Caco-2 (cell line): ENCODE measurements around the gene KLHL30. TPM values are rescaled to one million over a fixed set of nuclear protein-coding genes. Genes with fewer than 3 reads are reported as not detected.

Source experiments
- BruUV-seq: library from RNA; stranded (reverse); fragments of 400-500 nt; replicated peaks from 2 replicates; lab custom pipeline; 2021; lab: Mats Ljungman, UMichigan
- CTCF ChIA-PET: fragments of 300-600 bp; sonication (Branson Sonifier 250); formaldehyde crosslinking; loops from one replicate; lab custom pipeline; 2022; ENCODE audit warnings: antibody characterized with exemption; lab: Charles Lee
- POLR2A ChIA-PET: fragments of 300-600 bp; sonication (Branson Sonifier 250); formaldehyde crosslinking; loops from one replicate; lab custom pipeline; 2022; ENCODE audit warnings: antibody characterized with exemption; lab: Charles Lee
- DNase-seq, 2 experiments: peaks; one replicate each; pipeline versions ENCODE4 v3.0.0 to v3.0.0-alpha.2; 2020 to 2022
- H3K27me3 ChIP-seq: replicated peaks from 2 replicates; pipeline ENCODE4 v1.6.0; 2011; ENCODE audit warnings: low read length; ENCODE audit not compliant: control insufficient read depth, insufficient read depth
- H3K36me3 ChIP-seq: 2 replicates; pipeline ENCODE4 v1.5.1; 2011; ENCODE audit warnings: low read length; ENCODE audit not compliant: control insufficient read depth, insufficient read depth
- H3K4me1 ChIP-seq: fragments of 250-450 bp; sonication (Bioruptor Pico); 2 replicates; pipeline ENCODE4 v1.5.1; 2020; ENCODE audit warnings: mild to moderate bottlenecking
- H3K4me3 ChIP-seq: 2 replicates; pipeline ENCODE4 v1.5.1; 2011; ENCODE audit warnings: low read depth, mild to moderate bottlenecking, control low read depth, low read length
- H3K9me3 ChIP-seq: fragments of 250-450 bp; sonication (Bioruptor Pico); 2 replicates; pipeline ENCODE4 v1.5.1; 2020; ENCODE audit warnings: mild to moderate bottlenecking, moderate library complexity
- H3K27ac Mint-ChIP-seq: one replicate; pipeline ENCODE4 v1.8.0; 2022; ENCODE audit warnings: mixed read lengths; ENCODE audit not compliant: unreplicated experiment
- H3K27me3 Mint-ChIP-seq: one replicate; pipeline ENCODE4 v1.8.0; 2022; ENCODE audit warnings: mixed read lengths; ENCODE audit not compliant: insufficient read depth, unreplicated experiment
- H3K36me3 Mint-ChIP-seq: one replicate; pipeline ENCODE4 v1.8.0; 2022; ENCODE audit warnings: mild to moderate bottlenecking, mixed read lengths; ENCODE audit not compliant: insufficient read depth, unreplicated experiment
- H3K4me1 Mint-ChIP-seq: one replicate; pipeline ENCODE4 v1.8.0; 2022; ENCODE audit warnings: low read depth, mixed read lengths; ENCODE audit not compliant: unreplicated experiment
- H3K4me3 Mint-ChIP-seq: one replicate; pipeline ENCODE4 v1.8.0; 2022; ENCODE audit warnings: mild to moderate bottlenecking, moderate library complexity, mixed read lengths; ENCODE audit not compliant: unreplicated experiment
- H3K9me3 Mint-ChIP-seq: one replicate; pipeline ENCODE4 v1.8.0; 2022; ENCODE audit warnings: mixed read lengths; ENCODE audit not compliant: unreplicated experiment
- intact Hi-C: fragments of 100-400 bp; cut with micrococcal nuclease; formaldehyde crosslinking; loops from one replicate; pipeline ENCODE4 v1.10.0; 2022; ENCODE audit not compliant: unreplicated experiment
- total RNA-seq: library from RNA; stranded (reverse); gene quantifications from 2 replicates; pipeline ENCODE4 v1.2.3, GENCODE V29; 2022
- TF ChIP-seq, protein P1 (sequence below), 2 experiments: fragments of 200-600 bp in 1 of 2; IDR thresholded peaks; 1 replicate in 1 of 2; 2 replicates in 1 of 2; pipeline versions ENCODE4 v1.5.1 to v1.8.0; 2011 to 2022; ENCODE audit warnings: antibody characterized with exemption in 1 of 2, control low read depth in 1 of 2, inconsistent platforms in 1 of 2, low read depth in 1 of 2, low read length in 1 of 2, mild to moderate bottlenecking in 1 of 2, moderate library complexity in 1 of 2; ENCODE audit not compliant: insufficient read depth in 1 of 2, severe bottlenecking in 1 of 2, unreplicated experiment in 1 of 2

KLHL30 gene
- total RNA-seq, 1 experiment from 2014 or later, result 0.36 TPM

- Histone ChIP-seq H3K9me3 (no peaks in the 10 kb centered on the region), H3K4me1 (no peaks in the 10 kb centered on the region), H3K27me3 (no peaks in the 10 kb centered on the region), H3K36me3 (no peaks in the 10 kb centered on the region), H3K4me3 (no peak overlapping the region)
- no TSS peak for BruUV-seq
- intact Hi-C loops, result loop anchor here (10.0 kb wide), 1 partner anchor 296 kb away; the partner anchor contains the start of gene RAMP1
- Mint-ChIP-seq H3K4me1 (no peaks in the 10 kb centered on the region), H3K4me3 (no peak overlapping the region), H3K9me3 (no peaks in the 10 kb centered on the region), H3K27me3 (no peaks in the 10 kb centered on the region), H3K36me3 (peaks cover 4% of the 10 kb centered on the region), H3K27ac (no peak overlapping the region)
- CTCF ChIA-PET, result no interaction called here
- DNase-seq, result no peak
- POLR2A ChIA-PET, result no interaction called here
- TF ChIP-seq, protein P1, sequence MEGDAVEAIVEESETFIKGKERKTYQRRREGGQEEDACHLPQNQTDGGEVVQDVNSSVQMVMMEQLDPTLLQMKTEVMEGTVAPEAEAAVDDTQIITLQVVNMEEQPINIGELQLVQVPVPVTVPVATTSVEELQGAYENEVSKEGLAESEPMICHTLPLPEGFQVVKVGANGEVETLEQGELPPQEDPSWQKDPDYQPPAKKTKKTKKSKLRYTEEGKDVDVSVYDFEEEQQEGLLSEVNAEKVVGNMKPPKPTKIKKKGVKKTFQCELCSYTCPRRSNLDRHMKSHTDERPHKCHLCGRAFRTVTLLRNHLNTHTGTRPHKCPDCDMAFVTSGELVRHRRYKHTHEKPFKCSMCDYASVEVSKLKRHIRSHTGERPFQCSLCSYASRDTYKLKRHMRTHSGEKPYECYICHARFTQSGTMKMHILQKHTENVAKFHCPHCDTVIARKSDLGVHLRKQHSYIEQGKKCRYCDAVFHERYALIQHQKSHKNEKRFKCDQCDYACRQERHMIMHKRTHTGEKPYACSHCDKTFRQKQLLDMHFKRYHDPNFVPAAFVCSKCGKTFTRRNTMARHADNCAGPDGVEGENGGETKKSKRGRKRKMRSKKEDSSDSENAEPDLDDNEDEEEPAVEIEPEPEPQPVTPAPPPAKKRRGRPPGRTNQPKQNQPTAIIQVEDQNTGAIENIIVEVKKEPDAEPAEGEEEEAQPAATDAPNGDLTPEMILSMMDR (IDR thresholded peaks at IDR 0.05; ENCODE audit: insufficient read depth in 1 of 2, low read depth in 1 of 2, low read length in 1 of 2, severe bottlenecking in 1 of 2, unreplicated experiment in 1 of 2), result no peak
Measured at GRCh38 chr2:238150686-238151085, 12.2 kb downstream of the KLHL30 start.

DNA sequence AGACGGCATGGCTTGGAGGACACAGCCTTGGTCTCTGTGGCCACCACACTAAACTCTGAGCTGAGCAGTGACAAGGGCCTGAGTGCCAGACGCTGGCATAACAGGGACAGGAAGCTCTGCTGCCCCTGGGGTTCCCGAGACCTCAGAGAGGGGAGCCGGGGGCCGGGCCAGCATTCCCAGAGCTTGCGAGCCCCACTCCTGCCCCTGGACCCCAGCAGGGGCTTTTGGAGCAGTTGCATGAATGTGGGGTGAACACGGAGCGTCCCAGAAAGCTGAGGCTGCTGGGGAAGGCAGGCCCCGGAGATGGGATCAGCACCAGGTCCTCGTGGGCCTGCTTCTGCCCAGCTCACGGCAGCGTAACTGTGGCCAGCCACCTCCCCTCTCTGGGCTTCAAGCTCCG, 12.7 kb downstream of the KLHL30 start:
- POLR2A ChIA-PET, result no interaction called here
- CTCF ChIA-PET, result no interaction called here
- intact Hi-C loops, result loop anchor here (10.0 kb wide), 1 partner anchor 296 kb away; the partner anchor contains the start of gene RAMP1
- Histone ChIP-seq H3K27me3 (no peaks in the 10 kb centered on the region), H3K4me1 (no peaks in the 10 kb centered on the region), H3K36me3 (no peaks in the 10 kb centered on the region), H3K4me3 (no peak overlapping the region), H3K9me3 (no peaks in the 10 kb centered on the region)
- Mint-ChIP-seq H3K4me1 (no peaks in the 10 kb centered on the region), H3K36me3 (peaks cover 4% of the 10 kb centered on the region), H3K27ac (no peak overlapping the region), H3K27me3 (no peaks in the 10 kb centered on the region), H3K9me3 (no peaks in the 10 kb centered on the region), H3K4me3 (no peak overlapping the region)
- TF ChIP-seq, protein P1 (IDR thresholded peaks at IDR 0.05; ENCODE audit: insufficient read depth in 1 of 2, low read depth in 1 of 2, low read length in 1 of 2, severe bottlenecking in 1 of 2, unreplicated experiment in 1 of 2), result no peak
- DNase-seq, result no peak
- BruUV-seq, result no TSS peak

DNA sequence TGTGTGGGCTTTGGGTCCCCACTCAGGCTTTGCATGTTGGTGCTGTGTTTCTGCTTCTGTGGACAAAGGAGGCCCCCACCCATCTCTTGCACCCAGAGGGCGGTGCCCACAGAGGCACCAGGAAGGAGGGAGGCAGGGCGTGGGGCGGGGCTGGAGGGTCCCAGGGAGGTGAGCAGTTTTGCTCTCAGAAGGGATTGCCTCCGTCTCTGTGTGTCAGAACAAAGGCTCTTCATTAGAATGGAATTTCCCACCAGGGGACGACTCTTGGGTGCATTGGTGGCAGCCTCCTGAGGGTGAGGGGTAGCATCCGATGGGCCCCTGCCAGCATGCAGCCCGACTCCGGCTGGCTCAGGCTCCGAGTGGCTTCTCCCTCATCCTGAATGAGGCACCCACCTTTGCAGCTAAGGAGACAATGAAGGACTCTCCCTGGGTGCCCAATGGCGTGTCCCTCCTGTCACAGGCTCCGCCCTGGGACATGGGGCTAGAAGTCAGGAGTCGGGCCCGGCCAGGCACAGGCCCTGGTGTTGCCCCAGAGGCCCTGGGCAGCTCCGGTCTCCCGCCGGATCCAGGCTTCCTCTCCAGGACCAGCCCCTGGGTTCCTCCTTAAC, 13.3 kb downstream of the KLHL30 start:
- H3K4me1 ChIP-seq, result no peaks in the 10 kb centered on the region
- Mint-ChIP-seq H3K36me3 (peaks cover 4% of the 10 kb centered on the region), H3K27me3 (no peaks in the 10 kb centered on the region), H3K4me3 (no peak overlapping the region), H3K27ac (no peak overlapping the region), H3K4me1 (no peaks in the 10 kb centered on the region), H3K9me3 (no peaks in the 10 kb centered on the region)
- TF ChIP-seq, protein P1 (IDR thresholded peaks at IDR 0.05; ENCODE audit: insufficient read depth in 1 of 2, low read depth in 1 of 2, low read length in 1 of 2, severe bottlenecking in 1 of 2, unreplicated experiment in 1 of 2), result no peak
- no peaks in the 10 kb centered on the region for H3K27me3 ChIP-seq
- BruUV-seq, result no TSS peak
- no peak overlapping the region for H3K4me3 ChIP-seq
- ChIA-PET CTCF (no interaction called here), POLR2A (no interaction called here)
- no peak for DNase-seq
- no peaks in the 10 kb centered on the region for H3K36me3 ChIP-seq
- intact Hi-C loops, result loop anchor here (10.0 kb wide), 1 partner anchor 297 kb away; the partner anchor contains the start of gene RAMP1
- H3K9me3 ChIP-seq, result no peaks in the 10 kb centered on the region
